ENCODE results near the gene FDX2.
"Not testable (repeated sequence)": the region's sequence is repeated elsewhere in the genome, so short reads cannot be mapped to it uniquely, and the experiment has no call there.

FDX2 gene

DNA sequence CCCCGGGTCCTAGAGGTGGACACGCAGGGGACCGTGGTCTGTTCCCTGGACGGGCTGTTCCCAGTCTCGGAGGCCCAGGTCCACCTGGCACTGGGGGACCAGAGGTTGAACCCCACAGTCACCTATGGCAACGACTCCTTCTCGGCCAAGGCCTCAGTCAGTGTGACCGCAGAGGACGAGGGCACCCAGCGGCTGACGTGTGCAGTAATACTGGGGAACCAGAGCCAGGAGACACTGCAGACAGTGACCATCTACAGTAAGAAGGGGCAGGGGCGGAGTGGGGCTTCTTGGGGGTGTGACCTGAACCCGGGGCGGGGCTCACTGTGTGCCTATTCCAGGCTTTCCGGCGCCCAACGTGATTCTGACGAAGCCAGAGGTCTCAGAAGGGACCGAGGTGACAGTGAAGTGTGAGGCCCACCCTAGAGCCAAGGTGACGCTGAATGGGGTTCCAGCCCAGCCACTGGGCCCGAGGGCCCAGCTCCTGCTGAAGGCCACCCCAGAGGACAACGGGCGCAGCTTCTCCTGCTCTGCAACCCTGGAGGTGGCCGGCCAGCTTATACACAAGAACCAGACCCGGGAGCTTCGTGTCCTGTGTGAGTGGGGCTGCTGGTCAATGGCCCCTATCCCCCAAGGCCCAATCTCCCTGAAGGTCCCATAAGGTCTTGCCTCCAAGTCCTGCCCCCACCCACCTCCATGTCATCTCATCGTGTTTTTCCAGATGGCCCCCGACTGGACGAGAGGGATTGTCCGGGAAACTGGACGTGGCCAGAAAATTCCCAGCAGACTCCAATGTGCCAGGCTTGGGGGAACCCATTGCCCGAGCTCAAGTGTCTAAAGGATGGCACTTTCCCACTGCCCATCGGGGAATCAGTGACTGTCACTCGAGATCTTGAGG lies 31.5 kb downstream of the FDX2 start:
- no peak for DNase-seq (ENCODE audit: low read depth in 2 of 2)

DNA sequence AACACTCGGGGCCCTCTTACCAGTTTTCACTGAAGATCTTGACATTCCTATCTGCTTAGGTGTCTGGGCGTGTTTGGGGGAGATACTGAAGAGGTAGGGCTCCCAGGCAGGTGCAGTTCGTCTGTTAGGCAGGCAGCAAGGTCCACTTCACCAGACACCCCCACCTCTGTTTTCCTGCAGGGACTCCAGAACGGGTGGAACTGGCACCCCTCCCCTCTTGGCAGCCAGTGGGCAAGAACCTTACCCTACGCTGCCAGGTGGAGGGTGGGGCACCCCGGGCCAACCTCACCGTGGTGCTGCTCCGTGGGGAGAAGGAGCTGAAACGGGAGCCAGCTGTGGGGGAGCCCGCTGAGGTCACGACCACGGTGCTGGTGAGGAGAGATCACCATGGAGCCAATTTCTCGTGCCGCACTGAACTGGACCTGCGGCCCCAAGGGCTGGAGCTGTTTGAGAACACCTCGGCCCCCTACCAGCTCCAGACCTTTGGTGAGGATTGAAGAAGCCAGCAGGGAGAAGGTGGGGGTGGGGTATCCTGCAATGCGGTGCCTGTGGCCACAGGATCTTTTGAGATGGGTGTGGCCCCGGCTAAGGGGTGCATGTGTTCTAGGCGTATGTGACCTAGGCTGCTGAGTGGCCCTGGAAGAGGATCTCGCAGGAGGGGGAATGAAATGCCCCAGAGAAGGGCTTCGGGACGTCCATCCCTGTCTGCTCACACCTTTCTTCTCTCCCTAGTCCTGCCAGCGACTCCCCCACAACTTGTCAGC lies 32.3 kb downstream of the FDX2 start:
- no peak for DNase-seq (ENCODE audit: low read depth in 2 of 2)

DNA sequence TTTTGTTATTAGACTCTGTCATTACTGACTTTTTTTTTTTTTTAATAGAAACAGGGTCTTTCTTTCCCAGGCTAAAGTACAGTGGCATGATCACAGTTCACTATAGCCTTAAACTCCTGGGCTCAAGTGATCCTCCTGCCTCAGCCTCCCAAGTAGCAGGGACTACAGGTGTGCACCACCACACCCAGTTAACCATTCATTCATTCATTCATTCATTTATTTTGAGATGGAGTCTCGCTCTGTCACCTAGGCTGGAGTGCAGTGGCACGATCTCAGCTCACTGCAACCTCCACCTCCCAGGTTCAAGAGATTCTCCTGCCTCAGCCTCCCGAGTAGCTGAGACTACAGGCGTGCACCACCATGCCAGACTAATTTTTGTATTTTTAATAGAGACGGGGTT lies 33.8 kb downstream of the FDX2 start:
- DNase-seq (ENCODE audit: low read depth in 2 of 2), result not testable (repeated sequence)

DNA sequence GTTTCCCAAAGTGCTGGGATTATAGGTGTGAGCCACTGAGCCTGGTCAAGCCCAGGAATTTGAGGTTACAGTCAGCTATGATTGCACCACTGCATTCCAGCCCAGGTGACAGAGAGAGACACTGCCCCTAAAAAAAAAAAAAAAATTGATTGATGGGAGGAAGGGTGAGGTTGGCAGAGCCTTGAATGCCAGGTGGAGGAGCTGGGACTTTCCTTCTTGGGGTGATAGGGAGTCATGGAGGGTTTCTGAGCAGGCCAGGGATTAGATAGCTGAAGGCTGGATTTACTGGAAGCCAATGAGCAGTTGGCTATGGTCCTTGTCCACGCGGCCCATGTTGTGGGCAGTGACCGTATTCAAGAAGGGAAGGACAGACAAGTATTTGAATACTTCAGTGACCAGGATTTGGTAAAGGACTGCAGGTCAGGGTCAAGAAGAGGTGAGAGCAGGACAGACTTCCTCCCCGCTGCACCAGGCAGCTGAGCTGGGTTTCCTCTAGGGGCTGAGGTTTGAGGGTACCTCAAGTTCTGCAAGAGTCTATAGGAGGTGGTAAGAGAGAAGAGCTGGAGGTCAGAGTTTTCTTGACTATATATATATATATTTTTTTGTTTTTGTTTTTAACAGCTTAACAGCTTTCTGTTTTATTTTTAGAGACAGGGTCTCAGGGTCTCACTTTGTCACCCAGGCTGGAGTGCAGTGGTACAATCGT lies 35.9 kb downstream of the FDX2 start:
- no peak for DNase-seq (ENCODE audit: low read depth in 2 of 2)

DNA sequence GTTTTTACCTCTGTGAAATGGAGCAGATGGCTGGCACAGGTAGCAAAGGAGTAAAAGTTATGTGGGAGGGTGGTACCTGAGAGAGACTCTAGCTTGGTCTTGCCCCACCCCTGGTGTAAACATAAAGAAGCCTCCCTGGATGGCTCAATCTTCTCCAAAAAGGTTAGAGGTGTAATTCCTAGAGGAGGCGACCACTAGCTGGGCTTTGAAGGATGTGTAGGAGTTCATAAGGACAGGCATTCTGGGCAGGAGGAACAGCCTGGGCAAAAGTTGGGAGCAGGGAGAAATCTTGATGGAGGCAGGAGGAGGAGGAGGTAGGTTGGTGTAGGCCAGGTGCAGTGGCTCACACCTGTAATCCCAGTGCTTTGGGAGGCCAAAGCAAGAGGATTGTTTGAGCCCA lies 36.9 kb downstream of the FDX2 start:
- DNase-seq (ENCODE audit: low read depth in 2 of 2), result no peak

DNA sequence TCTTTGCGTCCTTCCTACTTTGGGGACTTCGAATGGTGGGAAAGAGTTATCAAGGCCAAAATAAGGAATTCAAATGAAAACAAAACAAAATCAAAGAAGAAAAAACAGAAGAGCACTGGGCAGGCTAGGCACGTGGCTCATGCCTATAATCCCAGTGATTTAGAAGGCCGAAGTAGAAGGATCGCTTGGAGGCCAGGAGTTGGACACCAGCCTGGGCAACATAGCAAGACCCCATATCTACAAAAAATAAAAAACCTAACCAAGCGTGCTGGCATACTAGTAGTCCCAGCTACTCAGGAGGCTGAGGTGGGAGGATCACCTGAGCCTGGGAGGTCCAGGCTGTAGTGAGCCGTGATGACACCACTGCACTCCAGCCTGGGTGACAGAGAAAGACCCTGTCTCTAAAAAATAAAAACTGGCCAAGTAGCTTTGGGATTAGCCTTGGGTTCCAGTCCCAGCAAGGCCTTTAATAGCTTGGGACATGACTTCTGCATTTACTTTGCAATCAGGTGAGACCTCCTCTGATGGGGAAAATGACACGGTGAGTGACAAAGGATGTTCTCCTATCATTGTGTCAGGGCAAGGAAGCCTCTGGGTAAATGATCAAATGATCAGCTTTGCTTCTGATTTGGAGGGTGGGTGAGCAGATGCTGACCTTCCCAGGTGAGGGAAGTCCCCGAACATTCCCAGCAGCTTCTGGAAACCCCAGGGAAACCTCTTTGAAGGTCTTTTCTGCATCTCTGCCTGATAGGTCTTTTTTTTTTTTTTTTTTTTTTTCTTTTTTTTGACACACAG lies 37.8 kb downstream of the FDX2 start:
- DNase-seq (ENCODE audit: low read depth in 2 of 2), result no peak

DNA sequence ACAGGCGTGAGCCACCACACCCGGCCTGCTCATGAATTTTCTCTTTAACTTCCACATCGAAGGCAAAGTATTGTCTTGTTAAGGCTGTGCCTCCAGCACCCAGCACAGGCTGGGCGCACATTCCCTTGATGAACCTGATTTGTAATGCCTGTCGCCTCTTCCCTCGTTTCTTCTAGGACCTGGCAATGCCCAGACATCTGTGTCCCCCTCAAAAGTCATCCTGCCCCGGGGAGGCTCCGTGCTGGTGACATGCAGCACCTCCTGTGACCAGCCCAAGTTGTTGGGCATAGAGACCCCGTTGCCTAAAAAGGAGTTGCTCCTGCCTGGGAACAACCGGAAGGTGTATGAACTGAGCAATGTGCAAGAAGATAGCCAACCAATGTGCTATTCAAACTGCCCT lies 41.2 kb downstream of the FDX2 start:
- DNase-seq (ENCODE audit: low read depth in 2 of 2), result no peak

DNA sequence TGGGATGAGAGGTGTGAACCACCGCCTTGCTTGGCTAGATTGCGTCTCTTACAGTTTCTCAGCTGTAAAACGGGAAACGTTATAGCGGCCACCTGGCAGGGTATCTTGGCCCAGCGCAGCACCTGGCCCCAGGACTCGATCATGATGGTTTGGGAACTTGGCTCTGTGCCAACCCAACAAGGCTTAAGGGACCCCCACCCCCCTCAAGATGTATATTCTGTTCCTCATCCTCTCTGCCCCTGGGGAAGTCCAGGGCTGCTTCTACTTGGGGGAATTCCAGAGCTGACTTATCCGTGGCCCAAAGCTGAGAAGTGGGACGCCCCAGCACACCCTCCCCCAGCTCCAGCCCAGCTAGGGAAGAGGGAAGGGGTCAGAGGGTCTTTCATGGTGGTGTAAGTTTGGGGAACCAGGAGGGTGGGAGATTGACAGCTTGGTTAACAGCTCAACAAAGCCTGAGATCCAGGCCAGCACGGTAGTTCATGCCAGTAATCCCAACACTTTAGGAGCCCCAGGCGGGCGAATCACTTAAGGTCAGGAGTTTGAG lies 44.2 kb downstream of the FDX2 start:
- peak in 1 of 2 donors; percentile 22 for DNase-seq (ENCODE audit: low read depth in 2 of 2)

DNA sequence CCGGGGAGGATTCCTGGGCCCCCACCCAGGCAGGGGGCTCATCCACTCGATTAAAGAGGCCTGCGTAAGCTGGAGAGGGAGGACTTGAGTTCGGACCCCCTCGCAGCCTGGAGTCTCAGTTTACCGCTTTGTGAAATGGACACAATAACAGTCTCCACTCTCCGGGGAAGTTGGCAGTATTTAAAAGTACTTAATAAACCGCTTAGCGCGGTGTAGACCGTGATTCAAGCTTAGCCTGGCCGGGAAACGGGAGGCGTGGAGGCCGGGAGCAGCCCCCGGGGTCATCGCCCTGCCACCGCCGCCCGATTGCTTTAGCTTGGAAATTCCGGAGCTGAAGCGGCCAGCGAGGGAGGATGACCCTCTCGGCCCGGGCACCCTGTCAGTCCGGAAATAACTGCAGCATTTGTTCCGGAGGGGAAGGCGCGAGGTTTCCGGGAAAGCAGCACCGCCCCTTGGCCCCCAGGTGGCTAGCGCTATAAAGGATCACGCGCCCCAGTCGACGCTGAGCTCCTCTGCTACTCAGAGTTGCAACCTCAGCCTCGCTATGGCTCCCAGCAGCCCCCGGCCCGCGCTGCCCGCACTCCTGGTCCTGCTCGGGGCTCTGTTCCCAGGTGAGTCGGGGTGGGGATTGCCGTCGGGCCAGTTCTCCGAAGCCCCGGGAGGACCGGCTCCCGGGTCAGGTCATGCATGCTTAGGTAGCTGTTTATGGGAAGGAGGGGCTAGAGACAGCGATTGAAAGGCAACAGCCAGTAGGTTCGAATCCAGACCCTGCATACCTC lies 45.0 kb downstream of the FDX2 start, which contains the start of gene ICAM1:
ICAM1 (plus strand) TSS at position 505 of the 779 bp plus-strand sequence; CDS start at position 545, 40 bp downstream.
- DNase-seq (ENCODE audit: low read depth in 2 of 2), result peak; percentile 56 to 64

DNA sequence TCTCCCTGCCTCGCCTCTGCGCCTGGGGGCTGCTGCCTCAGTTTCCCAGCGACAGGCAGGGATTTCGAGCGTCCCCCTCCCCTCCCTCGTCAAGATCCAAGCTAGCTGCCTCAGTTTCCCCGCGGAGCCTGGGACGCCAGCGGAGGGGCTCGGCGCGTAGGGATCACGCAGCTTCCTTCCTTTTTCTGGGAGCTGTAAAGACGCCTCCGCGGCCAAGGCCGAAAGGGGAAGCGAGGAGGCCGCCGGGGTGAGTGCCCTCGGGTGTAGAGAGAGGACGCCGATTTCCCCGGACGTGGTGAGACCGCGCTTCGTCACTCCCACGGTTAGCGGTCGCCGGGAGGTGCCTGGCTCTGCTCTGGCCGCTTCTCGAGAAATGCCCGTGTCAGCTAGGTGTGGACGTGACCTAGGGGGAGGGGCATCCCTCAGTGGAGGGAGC lies 45.6 kb downstream of the FDX2 start:
- peak; percentile 45 to 50 for DNase-seq (ENCODE audit: low read depth in 2 of 2)

DNA sequence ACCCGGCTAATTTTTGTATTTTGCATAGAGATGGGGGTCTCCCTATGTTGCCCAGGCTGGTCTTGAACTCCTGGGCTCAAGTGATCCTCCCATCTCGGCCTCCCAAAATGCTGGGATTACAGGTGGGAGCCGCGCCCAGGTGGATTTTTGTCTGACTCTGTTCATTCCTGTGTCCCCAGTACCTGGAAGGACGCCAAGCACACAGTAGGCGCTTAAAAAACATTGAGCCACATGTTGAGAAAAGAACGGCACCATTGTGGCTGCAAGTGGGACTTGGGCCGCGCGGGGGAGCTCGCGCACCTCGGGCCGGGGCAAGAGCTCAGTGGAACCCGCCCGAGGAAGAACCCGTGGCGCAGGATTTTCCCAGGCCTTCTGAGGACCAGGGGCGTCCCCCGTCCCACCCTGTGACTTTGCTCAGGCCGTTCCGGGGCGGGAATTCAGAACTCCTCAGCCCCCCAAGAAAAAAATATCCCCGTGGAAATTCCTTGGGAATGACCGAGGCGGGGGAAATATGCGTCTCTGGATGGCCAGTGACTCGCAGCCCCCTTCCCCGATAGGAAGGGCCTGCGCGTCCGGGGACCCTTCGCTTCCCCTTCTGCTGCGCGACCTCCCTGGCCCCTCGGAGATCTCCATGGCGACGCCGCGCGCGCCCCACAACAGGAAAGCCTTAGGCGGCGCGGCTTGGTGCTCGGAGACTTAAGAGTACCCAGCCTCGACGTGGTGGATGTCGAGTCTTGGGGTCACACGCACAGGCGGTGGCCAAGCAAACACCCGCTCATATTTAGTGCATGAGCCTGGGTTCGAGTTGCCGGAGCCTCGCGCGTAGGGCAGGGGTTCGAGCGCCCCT lies 46.3 kb downstream of the FDX2 start:
- DNase-seq (ENCODE audit: low read depth in 2 of 2), result peak; percentile 85 to 87

DNA sequence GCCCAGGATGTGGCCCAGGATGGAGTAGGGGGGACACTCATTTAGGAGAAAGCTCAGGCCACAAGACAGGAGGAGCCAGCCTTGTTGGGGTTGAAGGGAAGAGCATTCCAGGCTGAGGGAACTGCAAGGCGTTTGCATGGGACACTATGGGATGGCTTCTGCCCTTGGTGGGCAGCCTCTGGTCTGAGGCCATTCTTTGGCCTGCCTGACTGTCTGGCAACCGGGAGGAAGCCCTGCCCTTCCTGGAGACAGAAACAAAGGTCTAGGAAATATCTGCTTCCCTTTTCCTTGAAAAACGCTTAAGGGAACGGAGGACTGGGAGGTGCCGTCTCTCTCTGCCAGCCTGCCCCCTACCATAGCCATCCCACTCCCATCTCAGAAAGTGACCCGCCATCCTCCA lies 47.7 kb downstream of the FDX2 start:
- no peak for DNase-seq (ENCODE audit: low read depth in 2 of 2)

DNA sequence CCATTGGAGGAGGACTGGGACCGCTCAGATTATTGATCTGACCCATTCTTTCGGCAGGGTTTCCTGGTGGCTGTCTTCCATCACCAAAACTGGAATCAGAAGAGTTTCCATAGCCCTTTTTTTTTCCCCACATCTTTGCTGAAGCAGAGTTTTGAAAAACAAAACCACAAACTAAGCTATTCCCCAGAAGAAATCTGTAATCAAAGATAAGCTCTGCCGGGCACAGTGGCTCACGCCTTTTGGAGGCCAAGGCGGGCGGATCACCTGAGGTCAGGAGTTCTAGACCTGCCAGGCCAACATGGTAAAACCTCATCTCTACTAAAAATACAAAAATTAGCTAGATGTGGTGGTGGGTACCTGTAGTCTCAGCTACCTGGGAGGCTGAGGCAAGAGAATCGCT lies 49.1 kb downstream of the FDX2 start:
- no peak for DNase-seq (ENCODE audit: low read depth in 2 of 2)

DNA sequence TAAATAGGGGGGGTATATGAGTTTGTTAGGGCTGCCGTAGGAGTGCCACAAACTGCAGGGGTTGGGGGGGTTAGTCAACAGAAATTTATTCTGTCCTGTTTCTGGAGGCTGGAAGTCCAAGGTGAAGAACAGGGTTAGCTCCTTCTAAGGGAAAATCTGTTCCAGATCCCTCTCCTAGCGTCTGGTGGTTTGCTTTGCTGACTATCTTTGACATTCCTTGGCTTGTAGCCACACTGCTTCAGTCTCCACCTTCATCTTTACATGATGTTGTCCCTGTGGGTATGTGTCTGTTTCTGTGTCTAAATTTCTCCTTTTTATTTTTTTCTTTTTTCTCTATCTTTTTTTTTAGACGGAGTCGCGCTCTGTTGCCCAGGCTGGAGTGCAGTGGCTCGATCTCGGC lies 53.0 kb downstream of the FDX2 start:
- no peak for DNase-seq (ENCODE audit: low read depth in 2 of 2)

DNA sequence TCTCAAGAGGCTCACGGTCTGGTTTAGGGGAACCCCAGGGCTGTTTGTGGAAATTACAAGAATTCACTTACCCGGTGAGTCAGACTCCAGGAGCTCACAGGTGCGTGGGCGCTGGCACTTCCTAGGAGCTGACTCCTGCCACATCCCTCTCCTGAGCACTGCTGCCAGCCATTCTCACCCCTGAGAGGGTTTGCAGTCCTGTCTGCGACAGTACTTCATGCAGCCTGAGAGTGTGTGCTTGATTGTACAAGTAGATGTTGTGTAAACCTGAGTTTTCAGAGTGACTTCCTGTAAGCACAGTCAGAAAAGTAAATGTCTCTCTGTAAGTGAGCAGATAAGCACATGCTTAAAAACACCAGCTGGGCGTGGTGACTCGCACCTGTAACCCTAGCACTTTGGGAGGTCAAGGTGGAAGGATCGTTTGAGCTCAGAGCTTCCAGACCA lies 55.7 kb downstream of the FDX2 start:
- peak; percentile 32 to 57 for DNase-seq (ENCODE audit: low read depth in 2 of 2)

All from stimulated activated CD4-positive, alpha-beta T cell treated with anti-CD3 and anti-CD28 coated beads, Interleukin-1b, Interleukin-23, amount 100 ng/mL, for 4 hours (primary cell).